Fibroblast of villous mesenchyme (primary cell): ENCODE measurements around the gene NELL1. TPM values are rescaled to one million over a fixed set of nuclear protein-coding genes. Genes with fewer than 3 reads are reported as not detected.

Experiments used
- DNase-seq: peaks from one replicate; pipeline ENCODE4 v3.0.0-alpha.2; 2010; ENCODE audit warnings: low read depth
- H3K4me3 ChIP-seq: 2 replicates; pipeline ENCODE4 v1.5.1; 2011; ENCODE audit warnings: low read depth, mild to moderate bottlenecking, low read length
- CTCF ChIP-seq: IDR thresholded peaks from 2 replicates; pipeline ENCODE4 v1.5.1; 2012; ENCODE audit warnings: low read depth, mild to moderate bottlenecking, low read length; ENCODE audit not compliant: insufficient read depth
- total RNA-seq: library from RNA; depleted of rRNA; stranded (reverse); fragments of >200 nt; gene quantifications from 2 replicates; pipeline ENCODE4 v1.2.3, GENCODE V29; 2012

NELL1 gene
- total RNA-seq, 1 donor, result not detected

- no peak for DNase-seq
Measured at GRCh38 chr11:21113876-21114275, 444.5 kb downstream of the NELL1 start.

GRCh38 chr11:21116009-21116408, 446.6 kb downstream of the NELL1 start:
- H3K4me3 ChIP-seq, result no peak overlapping the region
- no peak for DNase-seq
- no peak for TF ChIP-seq CTCF

More at GRCh38 chr11:21113876-21114275, 444.5 kb downstream of the NELL1 start:
- no peak overlapping the region for H3K4me3 ChIP-seq
- TF ChIP-seq CTCF, result no peak

GRCh38 chr11:21119411-21119810, 450.0 kb downstream of the NELL1 start:
- no peak for DNase-seq
- no peak overlapping the region for H3K4me3 ChIP-seq
- TF ChIP-seq CTCF, result no peak

- TF ChIP-seq CTCF, result no peak
- no peak for DNase-seq
- H3K4me3 ChIP-seq, result no peak overlapping the region
Measured at GRCh38 chr11:21121991-21122390, 452.6 kb downstream of the NELL1 start.

- TF ChIP-seq CTCF, result no peak
- no peak for DNase-seq
- H3K4me3 ChIP-seq, result no peak overlapping the region
Measured at GRCh38 chr11:21122523-21122922, 453.1 kb downstream of the NELL1 start.

GRCh38 chr11:21132146-21132720, 462.8 kb downstream of the NELL1 start:
- no peak overlapping the region for H3K4me3 ChIP-seq
- no peak for DNase-seq
- TF ChIP-seq CTCF, result no peak

- DNase-seq, result no peak
- no peak overlapping the region for H3K4me3 ChIP-seq
- TF ChIP-seq CTCF, result no peak
Measured at GRCh38 chr11:21133244-21133643, 463.9 kb downstream of the NELL1 start.
